ENCODE results near the gene BCO2.

DNA sequence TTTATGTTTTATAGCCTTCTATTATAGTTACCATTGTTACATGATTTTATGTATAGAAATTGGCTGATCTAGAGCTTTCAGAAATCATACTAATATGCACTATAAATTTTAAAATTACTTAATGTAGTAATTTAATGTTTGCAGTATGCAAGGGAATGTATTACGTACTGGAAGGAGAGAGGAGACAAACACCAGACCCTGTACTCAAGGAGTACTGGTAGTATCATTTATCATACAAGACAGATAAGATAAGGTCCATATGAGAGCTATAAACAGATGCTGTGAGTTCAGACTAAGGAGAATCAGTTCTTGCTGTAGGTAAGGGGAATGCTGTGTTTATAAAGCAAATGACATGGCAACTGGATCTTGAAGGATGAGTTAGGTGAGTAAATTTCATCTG is 765 bp downstream of the BCO2 start:
- TF ChIP-seq CTCF (IDR thresholded peaks at IDR 0.05) (no peak), POLR2A (IDR thresholded peaks at IDR 0.05) (no peak)

Measured in esophagus squamous epithelium (tissue), 4 donors.